Cardiac muscle cell (in vitro differentiated cells and primary cell): ENCODE measurements around the gene SETD1A. TPM values are rescaled to one million over a fixed set of nuclear protein-coding genes. Genes with fewer than 3 reads are reported as not detected.
"Not testable (repeated sequence)": the region's sequence is repeated elsewhere in the genome, so short reads cannot be mapped to it uniquely, and the experiment has no call there.

Experiments
- DNase-seq, 2 donors: peaks; one replicate each; pipeline versions ENCODE4 v3.0.0 to v3.0.0-alpha.2; 2010 to 2017; ENCODE audit warnings: low read depth in 1 of 2, low spot score in 1 of 2
- H3K27ac ChIP-seq: fragments of 200-600 bp; sonication (generic); 2 replicates; pipeline ENCODE4 v1.5.1; 2016
- H3K27me3 ChIP-seq: fragments of 200-600 bp; sonication (generic); 2 replicates; pipeline ENCODE4 v1.6.0; 2016; ENCODE audit warnings: control low read depth
- H3K36me3 ChIP-seq: fragments of 200-600 bp; sonication (generic); 2 replicates; pipeline ENCODE4 v1.5.1; 2016; ENCODE audit warnings: control low read depth
- H3K4me1 ChIP-seq: fragments of 200-600 bp; sonication (generic); 2 replicates; pipeline ENCODE4 v1.8.1; 2017; ENCODE audit warnings: low read depth, mild to moderate bottlenecking, mixed run types
- H3K4me3 ChIP-seq: fragments of 200-600 bp; sonication (generic); 2 replicates; pipeline ENCODE4 v1.5.1; 2016; ENCODE audit warnings: mild to moderate bottlenecking
- H3K9me3 ChIP-seq: fragments of 200-600 bp; sonication (generic); 2 replicates; pipeline ENCODE4 v1.5.1; 2017; ENCODE audit warnings: low read depth, mild to moderate bottlenecking, control low read depth
- CTCF ChIP-seq: IDR thresholded peaks from 2 replicates; pipeline ENCODE4 v1.5.1; 2012; ENCODE audit warnings: low read depth, mild to moderate bottlenecking, low read length
- polyA plus RNA-seq: library from polyadenylated mRNA; unstranded; fragments of >200 nt; fragmentation: Nextera tagmentation; extraction: Ambion mirVana; gene quantifications from 2 replicates; pipeline ENCODE4 v1.2.1, GENCODE V29; 2016
- total RNA-seq: library from RNA; depleted of rRNA; stranded (reverse); fragments of >200 nt; gene quantifications from 2 replicates; pipeline ENCODE4 v1.2.3, GENCODE V29; 2016

SETD1A gene
- total and polyA plus RNA-seq, 2 experiments from 2014 or later, result 1.9 to 10.4 TPM

- no peaks in the 10 kb centered on the region for H3K9me3 ChIP-seq
- peak overlapping the region; percentile 88 for H3K27ac ChIP-seq
- H3K4me3 ChIP-seq, result no peak overlapping the region
- H3K27me3 ChIP-seq, result no peaks in the 10 kb centered on the region
- peaks cover 18% of the 10 kb centered on the region for H3K4me1 ChIP-seq
- H3K36me3 ChIP-seq, result peaks cover 15% of the 10 kb centered on the region
- no peak for TF ChIP-seq CTCF
- peak in 1 of 2 donors; percentile 37 for DNase-seq
Measured at GRCh38 chr16:30931068-30931650, 26.4 kb upstream of the SETD1A start.

- peak; percentile 53 to 58 for DNase-seq
- Histone ChIP-seq H3K27me3 (no peaks in the 10 kb centered on the region), H3K4me3 (no peak overlapping the region), H3K9me3 (no peaks in the 10 kb centered on the region), H3K27ac (peak overlapping the region; percentile 43), H3K36me3 (peaks cover 14% of the 10 kb centered on the region), H3K4me1 (peaks cover 14% of the 10 kb centered on the region)
- TF ChIP-seq CTCF, result peak; percentile 66
Measured at GRCh38 chr16:30934827-30935557, 22.6 kb upstream of the SETD1A start.

- Histone ChIP-seq H3K27ac (no peak overlapping the region), H3K9me3 (no peaks in the 10 kb centered on the region), H3K4me1 (no peaks in the 10 kb centered on the region), H3K27me3 (no peaks in the 10 kb centered on the region), H3K36me3 (peaks cover 7% of the 10 kb centered on the region), H3K4me3 (no peak overlapping the region)
- no peak for DNase-seq
- no peak for TF ChIP-seq CTCF
Measured at GRCh38 chr16:30937692-30938091, 19.9 kb upstream of the SETD1A start.

GRCh38 chr16:30939571-30939970 is 18.0 kb upstream of the SETD1A start:
- H3K4me1 ChIP-seq, H3K27ac ChIP-seq, H3K9me3 ChIP-seq, DNase-seq, H3K27me3 ChIP-seq, H3K4me3 ChIP-seq: not testable (repeated sequence)
- H3K36me3 ChIP-seq, result peaks cover 15% of the 10 kb centered on the region

GRCh38 chr16:30941600-30942425 is 15.7 kb upstream of the SETD1A start:
- Histone ChIP-seq H3K27me3 (no peaks in the 10 kb centered on the region), H3K27ac (peak overlapping the region; percentile 12), H3K9me3 (no peaks in the 10 kb centered on the region), H3K36me3 (peaks cover 19% of the 10 kb centered on the region), H3K4me1 (no peaks in the 10 kb centered on the region), H3K4me3 (no peak overlapping the region)
- DNase-seq, result peak; percentile 71 to 77
- peak; percentile 95 for TF ChIP-seq CTCF
